ENCODE data around the gene MYCL.

DNA sequence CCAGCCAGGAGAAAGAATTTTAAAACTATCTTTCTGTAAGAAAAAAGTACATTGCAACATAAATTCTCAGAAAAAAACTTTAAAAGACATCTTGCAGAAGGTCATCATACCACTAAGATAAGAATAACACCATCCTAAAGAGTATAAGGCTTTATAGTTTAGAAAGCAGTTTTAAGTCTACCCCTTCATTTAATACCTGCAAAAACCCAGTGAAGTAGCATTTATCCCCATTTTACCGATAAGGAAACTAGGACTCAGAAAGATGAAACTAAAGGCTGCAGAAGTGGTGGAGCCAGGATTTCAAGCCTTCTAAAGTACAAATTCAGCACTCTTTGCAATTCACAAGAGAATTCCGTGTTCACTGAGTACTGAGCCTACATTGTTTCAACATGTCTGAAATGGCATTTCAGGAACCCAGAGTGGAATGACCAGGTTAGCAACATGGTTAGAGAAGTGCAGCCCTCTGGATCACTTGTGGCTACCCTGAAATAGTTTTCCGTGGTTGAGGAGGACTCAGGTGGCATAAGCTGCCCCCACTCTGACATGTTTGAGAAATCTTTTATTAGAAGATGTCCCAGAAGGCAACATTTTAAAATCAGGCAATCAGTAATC is 6.7 kb downstream of the MYCL start:
- TF ChIP-seq POLR2A (IDR thresholded peaks at IDR 0.05) = no peak
- TF ChIP-seq, protein P1, sequence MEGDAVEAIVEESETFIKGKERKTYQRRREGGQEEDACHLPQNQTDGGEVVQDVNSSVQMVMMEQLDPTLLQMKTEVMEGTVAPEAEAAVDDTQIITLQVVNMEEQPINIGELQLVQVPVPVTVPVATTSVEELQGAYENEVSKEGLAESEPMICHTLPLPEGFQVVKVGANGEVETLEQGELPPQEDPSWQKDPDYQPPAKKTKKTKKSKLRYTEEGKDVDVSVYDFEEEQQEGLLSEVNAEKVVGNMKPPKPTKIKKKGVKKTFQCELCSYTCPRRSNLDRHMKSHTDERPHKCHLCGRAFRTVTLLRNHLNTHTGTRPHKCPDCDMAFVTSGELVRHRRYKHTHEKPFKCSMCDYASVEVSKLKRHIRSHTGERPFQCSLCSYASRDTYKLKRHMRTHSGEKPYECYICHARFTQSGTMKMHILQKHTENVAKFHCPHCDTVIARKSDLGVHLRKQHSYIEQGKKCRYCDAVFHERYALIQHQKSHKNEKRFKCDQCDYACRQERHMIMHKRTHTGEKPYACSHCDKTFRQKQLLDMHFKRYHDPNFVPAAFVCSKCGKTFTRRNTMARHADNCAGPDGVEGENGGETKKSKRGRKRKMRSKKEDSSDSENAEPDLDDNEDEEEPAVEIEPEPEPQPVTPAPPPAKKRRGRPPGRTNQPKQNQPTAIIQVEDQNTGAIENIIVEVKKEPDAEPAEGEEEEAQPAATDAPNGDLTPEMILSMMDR (IDR thresholded peaks at IDR 0.05) = no peak
